ENCODE results near the gene HM13.
"Not testable (repeated sequence)": the region's sequence is repeated elsewhere in the genome, so short reads cannot be mapped to it uniquely, and the experiment has no call there.

HM13 gene

GRCh38 chr20:31593221-31594001, 79.2 kb downstream of the HM13 start:
- peak; percentile 87 for DNase-seq

DNA sequence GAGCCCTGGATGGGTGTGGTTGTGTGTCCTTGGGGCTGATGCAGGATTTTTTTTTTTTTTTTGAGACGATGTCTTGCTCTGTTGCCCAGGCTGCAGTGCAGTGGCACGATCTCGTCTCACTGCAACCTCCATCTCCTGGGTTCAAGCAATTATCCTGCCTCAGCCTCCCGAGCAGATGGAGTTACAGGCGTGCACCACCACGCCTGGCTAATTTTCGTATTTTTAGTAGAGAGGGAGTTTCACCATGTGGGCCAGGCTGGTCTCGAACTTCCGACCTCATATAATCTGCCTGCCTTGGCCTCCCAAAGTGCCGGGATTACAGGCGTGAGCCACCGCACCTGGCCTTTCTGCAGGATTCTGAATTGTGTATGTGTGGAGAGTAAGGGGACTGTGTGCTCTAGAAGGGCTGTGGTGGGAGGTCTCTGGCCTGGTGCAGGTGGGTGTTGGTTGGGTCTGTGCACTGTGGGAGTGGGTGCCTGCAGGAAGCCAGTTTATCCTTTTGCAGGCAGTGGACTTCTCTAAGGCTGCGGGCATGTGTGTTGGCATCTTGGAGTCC, 79.8 kb downstream of the HM13 start:
- DNase-seq, result no peak

DNA sequence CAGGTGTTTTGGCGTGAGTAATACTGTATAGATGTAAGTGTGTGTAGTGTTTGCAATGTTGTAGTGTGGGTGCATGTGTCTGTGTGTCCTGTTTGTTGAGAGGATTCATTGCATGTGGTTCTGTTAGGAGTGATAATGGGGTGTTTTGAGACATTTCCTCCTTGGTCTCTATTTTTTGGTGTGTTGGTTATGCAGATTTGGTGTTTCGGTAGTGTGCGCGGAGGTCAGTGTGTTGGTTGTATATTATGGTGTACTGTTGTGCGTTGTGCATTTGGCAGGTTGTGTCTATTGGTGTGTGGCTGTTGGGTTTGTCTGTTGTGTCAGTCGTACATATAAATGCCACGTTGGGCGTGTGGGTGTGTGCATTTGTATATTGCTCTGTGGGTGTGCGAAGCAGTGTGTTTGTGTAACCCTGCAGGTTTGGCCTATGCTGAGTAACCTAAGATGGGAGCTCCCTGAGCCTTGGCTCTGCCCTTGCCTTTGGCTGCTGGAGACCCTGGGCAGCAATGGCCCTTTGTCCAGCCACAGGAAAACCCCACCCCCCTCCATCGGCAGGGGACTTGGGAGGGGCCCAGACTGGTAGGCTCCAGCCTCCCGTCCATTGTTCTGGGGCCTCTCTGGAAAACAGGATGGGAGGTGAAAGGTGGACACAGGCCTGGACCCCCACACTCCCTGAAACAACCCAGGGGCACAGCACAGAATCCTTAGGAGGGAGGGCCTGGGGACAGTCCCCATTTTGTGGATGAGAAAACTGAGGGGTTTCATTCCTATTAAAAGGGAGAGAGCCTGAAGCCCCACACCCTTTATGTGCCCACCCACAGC, 80.5 kb downstream of the HM13 start:
- no peak for DNase-seq

GRCh38 chr20:31595380-31595653, 81.1 kb downstream of the HM13 start:
- no peak for DNase-seq

DNA sequence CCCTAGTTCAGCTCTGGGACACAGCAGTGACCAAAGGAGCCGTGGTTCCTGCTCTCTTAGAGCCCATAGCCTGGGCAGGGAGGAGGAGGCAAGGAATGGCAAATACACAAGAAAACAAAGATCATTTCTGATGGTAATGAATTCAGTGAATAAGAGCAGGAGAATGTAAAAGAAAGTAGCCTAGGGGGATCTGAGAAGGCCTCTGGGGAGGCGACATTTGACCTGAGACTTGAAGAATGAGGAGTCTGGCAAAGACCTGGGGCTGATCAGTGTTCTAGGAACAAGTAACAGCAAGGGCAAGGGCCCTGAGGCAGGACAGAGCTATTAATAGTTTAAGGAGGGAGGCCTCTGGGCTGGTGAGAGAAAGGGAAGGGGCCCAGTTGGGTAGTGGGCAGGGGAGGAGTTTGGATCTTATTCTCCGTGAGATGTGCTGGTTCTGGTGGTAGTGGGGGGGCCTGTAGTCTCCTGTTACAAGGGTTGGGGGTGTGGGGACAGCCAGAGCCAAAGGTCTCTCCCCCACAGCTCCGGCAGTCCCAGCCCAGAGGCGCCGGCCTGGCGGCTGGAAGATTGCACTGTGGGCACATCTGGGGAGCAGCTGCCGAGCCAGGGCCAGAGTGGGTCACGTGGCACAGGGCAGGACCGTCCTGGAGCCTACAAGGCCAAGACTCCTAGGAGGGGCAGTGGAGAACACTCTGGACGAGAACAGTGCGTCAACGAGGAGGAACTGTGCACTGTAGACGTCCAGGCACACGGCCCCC, 81.6 kb downstream of the HM13 start:
- peak; percentile 86 for DNase-seq

DNA sequence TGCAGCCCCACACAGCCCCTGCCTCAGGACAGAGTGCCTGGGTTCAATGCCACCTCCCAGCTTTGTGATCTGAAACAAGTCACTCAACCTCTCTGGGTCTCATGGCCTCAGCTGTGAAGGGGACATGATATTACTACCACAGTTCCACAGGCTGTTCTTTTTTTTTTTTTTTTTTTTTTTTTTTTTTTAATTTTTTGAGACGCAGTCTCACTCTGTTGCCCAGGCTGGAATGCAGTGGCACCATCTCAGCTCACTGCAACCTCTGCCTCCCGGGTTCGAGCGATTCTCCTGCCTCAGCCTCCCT, 82.1 kb downstream of the HM13 start:
- DNase-seq, result not testable (repeated sequence)

GRCh38 chr20:31596831-31597480, 82.7 kb downstream of the HM13 start:
- DNase-seq, result no peak

GRCh38 chr20:31597481-31597855, 83.2 kb downstream of the HM13 start:
- no peak for DNase-seq

- no peak for DNase-seq
Observed at GRCh38 chr20:31602431-31602778, 88.2 kb downstream of the HM13 start.

DNA sequence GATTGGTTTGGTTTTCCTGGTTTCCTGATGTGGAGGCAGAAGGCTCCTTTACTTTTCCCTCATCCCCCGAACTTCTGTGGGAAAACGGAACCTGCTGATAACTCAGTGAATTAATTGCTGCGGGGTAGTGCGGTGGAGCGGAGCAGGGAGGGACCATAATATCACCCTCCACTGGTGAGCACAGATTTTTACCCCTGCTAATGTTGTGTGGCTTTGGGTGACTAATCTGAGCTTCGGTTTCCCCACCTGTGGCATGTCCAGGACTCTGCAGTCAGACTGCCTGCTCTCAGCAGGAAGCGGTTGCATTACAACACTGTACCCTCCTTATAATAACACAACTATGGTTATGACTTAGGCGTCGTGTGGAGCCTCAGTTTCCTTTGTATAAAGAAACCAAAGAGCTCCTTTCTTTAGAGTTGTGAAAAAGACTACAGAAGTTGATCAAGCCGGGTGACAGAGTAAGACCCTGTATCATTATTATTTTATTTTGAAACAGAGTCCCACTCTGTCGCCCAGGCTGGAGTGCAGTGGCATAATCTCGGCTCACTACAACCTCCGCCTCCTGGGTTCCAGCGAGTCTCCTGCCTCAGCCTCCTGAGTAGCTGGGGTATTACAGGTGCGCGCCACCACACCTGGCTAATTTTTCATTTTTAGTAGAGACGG, 88.7 kb downstream of the HM13 start:
- peak; percentile 69 for DNase-seq

DNA sequence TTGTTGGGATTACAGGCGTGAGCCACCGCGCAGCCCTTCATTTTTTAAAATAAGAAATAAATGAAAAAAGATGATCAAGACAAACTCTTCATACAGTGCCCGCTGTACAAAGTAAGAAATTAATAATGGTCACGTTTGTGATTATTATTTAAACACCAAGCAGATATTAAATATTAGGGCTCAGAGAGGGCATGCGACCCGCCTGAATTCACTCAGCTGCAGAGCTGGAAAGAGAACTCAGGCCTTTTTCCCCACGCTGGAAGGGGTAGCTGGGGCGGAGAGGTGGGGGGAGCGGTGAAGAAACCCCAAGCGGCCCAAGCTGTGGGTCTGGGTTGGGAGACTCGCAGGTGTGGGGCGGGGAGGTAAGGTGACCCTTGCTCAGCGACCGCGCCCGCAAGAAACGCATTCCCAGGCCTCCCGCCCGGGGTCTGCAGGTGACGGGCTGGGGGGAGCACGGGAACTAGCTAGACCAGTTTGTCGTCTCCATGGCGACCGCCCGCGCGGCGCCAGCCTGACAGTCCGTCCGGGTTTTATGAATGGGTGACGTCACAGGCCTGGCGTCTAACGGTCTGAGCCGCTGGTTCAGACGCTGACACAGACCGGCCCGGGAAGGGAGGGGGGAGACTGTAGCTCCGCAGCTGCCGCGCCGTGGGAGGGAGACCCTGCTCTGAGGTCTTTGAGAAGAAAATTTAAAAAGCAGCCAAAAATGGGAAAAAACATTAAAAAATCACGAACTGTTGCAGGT, 89.8 kb downstream of the HM13 start:
- DNase-seq, result peak; percentile 93

DNA sequence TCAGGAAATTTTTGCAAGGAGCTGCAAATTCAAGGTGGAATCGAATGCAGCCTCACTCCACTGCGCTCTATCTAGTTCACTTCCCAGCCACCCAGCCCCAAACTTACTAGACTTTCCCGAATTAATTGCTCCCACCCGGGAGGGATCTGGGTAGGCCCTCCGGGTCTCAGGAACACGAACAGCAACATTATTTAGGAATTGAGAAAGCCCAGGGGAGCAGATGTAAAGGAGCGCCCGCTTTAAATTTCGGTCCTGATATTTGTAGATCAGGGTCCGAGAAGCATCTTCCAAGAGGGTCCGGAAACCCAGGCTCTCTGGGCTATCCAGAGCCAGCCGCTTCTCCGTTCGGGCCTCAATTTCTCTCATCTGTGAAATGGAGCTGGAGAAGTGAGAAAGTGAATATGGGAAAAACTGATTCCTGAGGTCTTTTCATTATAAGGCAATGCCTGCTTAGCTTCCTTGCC, 90.4 kb downstream of the HM13 start:
- DNase-seq, result no peak

DNA sequence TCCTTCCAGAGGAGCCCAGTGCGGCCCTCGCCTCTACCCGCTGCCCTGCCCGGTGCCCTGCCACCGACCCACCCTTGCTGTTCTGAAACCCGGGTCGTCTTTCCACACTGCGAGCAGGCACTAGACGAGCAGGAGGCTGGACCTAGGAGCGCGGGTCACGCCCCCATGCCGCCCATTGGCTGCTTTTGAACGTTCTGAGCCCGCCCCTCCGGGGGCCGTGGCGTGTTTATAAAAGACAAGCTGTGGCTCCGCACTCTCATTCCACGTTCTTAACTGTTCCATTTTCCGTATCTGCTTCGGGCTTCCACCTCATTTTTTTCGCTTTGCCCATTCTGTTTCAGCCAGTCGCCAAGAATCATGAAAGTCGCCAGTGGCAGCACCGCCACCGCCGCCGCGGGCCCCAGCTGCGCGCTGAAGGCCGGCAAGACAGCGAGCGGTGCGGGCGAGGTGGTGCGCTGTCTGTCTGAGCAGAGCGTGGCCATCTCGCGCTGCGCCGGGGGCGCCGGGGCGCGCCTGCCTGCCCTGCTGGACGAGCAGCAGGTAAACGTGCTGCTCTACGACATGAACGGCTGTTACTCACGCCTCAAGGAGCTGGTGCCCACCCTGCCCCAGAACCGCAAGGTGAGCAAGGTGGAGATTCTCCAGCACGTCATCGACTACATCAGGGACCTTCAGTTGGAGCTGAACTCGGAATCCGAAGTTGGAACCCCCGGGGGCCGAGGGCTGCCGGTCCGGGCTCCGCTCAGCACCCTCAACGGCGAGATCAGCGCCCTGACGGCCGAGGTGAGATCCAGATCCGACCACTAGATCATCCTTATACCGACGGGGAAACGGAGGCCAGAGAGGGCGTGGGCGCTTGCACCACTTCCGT, 91.0 kb downstream of the HM13 start, which contains the start of gene ID1:
Gene ID1, plus strand, starts transcription at position 259 of the 871 bp plus-strand sequence. Its CDS starts 99 bp downstream, at position 358.
- DNase-seq, result peak; percentile 94

- DNase-seq, result no peak
Observed at GRCh38 chr20:31605902-31606803, 91.9 kb downstream of the HM13 start.

DNA sequence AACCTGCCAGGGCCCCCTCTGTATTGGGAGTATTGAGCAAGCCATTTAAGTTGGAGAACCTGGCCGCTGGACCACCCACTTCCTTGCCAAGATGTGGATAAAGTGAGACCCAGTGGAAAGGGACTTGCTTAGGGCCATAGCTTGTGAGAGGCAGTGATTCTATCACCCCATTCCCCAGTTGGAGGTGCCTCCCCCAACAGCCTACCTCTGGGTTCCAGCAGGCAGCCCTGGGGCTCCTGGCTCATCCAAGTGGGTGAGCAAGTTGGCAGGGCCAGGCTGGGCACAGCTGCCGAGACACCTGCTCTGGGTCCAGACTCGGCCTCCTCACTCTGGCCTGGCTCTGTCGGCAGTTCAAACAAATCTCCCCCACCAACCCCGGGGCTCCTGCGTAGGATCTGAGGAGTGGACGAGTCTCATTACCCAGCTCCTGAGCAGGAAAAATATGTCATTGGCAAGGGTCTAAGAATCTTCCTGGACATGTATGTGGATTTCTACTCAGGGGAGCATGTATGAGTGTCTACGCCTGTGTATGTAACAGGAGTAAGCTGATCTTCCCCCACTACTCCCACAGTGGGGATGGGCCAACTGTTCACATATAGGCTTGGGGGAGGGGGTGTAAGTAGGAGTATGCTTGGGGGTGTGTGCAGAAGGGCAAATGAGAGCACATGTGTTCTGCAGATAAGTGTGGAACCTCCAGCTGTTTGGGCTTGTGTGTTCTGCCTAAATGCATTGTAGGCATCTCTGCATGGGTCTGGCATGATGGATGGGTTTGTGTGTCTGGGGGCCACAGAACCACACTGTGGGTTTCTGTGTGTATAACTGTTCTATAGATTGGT, 92.8 kb downstream of the HM13 start:
- DNase-seq, result peak; percentile 79

- no peak for DNase-seq
Observed at GRCh38 chr20:31607640-31608250, 93.5 kb downstream of the HM13 start.

DNA sequence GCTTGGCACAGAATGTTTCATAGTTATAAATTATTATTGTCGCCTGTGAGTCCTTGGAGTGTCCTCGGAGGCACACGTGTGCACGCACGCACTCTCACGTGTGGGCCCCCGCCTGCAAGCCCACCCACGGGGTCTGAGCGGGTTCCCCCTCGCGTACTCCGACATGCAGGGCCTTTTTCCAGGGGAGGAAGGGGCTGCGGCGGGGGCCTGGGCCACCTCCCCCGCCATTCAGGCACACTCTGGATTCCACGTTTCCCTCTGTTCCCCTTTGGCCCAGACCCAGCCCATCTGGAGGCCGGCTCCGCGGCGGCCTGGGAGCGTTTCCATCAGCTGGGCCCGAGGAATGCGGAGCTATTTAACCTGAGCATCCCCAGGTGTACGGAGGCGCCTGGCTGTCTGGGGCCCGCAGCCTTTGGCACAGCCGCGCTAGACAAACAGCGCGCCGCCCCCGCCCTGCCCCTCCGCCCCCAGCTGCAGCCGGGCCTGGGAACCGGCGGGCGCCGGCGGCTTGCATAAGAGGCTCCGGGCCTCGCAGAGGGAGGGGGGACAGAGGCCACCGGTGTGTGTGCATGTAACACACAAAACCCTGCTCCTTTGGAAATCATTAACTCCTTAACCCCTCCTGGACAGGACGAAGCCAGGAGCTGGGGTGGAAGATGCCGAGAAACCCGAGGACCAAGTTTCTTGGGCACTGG, 94.2 kb downstream of the HM13 start:
- peak; percentile 60 for DNase-seq
